SK-N-SH treated with all-trans-retinoic acid at 6 μM for 48 hours (cell line): ENCODE results near the gene DCTN4.

Source experiments
- CREB5 ChIP-seq: fragments of 250-450 bp; sonication (Bioruptor Pico); IDR thresholded peaks from 2 replicates; pipeline ENCODE4 v1.5.1; 2020; ENCODE audit warnings: low read depth, mild to moderate bottlenecking, moderate library complexity
- GLIS3 ChIP-seq: fragments of 250-450 bp; sonication (Bioruptor Pico); IDR thresholded peaks from 2 replicates; pipeline ENCODE4 v1.5.0; 2020; ENCODE audit warnings: mild to moderate bottlenecking, moderate library complexity
- ISL1 ChIP-seq: fragments of 250-450 bp; sonication (Bioruptor Pico); IDR thresholded peaks from 2 replicates; pipeline ENCODE4 v2.1.2; 2022; ENCODE audit warnings: mild to moderate bottlenecking, moderate library complexity
- PATZ1 ChIP-seq: fragments of 250-450 bp; sonication (Bioruptor Pico); IDR thresholded peaks from 2 replicates; pipeline ENCODE4 v1.8.0; 2020; ENCODE audit warnings: mild to moderate bottlenecking, moderate library complexity, borderline replicate concordance
- SNAI2 ChIP-seq: fragments of 250-450 bp; sonication (Bioruptor Pico); IDR thresholded peaks from 2 replicates; pipeline ENCODE4 v1.5.0; 2020; ENCODE audit warnings: mild to moderate bottlenecking, moderate library complexity
- TOX ChIP-seq: fragments of 250-450 bp; sonication (Bioruptor Pico); IDR thresholded peaks from 2 replicates; pipeline ENCODE4 v1.8.0; 2021; ENCODE audit warnings: mild to moderate bottlenecking, moderate library complexity, borderline replicate concordance
- ZFP3 ChIP-seq: fragments of 250-450 bp; sonication (Bioruptor Pico); IDR thresholded peaks from 2 replicates; pipeline ENCODE4 v1.5.0; 2020; ENCODE audit warnings: mild to moderate bottlenecking, moderate library complexity
- ZNF565 ChIP-seq: fragments of 450-650 bp; formaldehyde crosslinking; conservative IDR thresholded peaks from 2 replicates; pipeline ENCODE4 v1.5.0; 2020; ENCODE audit warnings: low read depth, mild to moderate bottlenecking, moderate library complexity

- TF ChIP-seq PATZ1 (CRISPR knock-in tag) (no peak), ZNF565 (CRISPR knock-in tag) (no peak), ZFP3 (0 out of 2 replicates have a peak, but pooled peaks have one; percentile 67), GLIS3 (CRISPR knock-in tag) (no peak), ISL1 (peak; percentile 54), TOX (CRISPR knock-in tag) (no peak), SNAI2 (CRISPR knock-in tag) (peak; percentile 22; the same call in 1 of the 2 replicates), CREB5 (CRISPR knock-in tag) (no peak)
Observed at GRCh38 chr5:150774145-150774544, 15.3 kb upstream of the DCTN4 start.
